CD4-positive, alpha-beta T cell treated with Interferon alpha-2 for 1 hour (primary cell): Measurements from ENCODE around the gene ILKAP.

Experiments
- DNase-seq, 2 donors: peaks; one replicate each; pipeline ENCODE4 v3.0.0-alpha.2; 2020 to 2022

The ILKAP gene

GRCh38 chr2:238149841-238150572 lies 53.5 kb downstream of the ILKAP start:
- DNase-seq, result no peak

- no peak for DNase-seq
These were observed 54.5 kb downstream of the ILKAP start for GRCh38 chr2:238148981-238149380.

GRCh38 chr2:238146884-238147544 lies 56.5 kb downstream of the ILKAP start:
- DNase-seq, result no peak

GRCh38 chr2:238145851-238146250 lies 57.6 kb downstream of the ILKAP start:
- no peak for DNase-seq

- no peak for DNase-seq
These were observed 58.4 kb downstream of the ILKAP start for GRCh38 chr2:238145046-238145445.

- no peak for DNase-seq
These were observed 59.2 kb downstream of the ILKAP start for GRCh38 chr2:238144262-238144661.

GRCh38 chr2:238143239-238143951 lies 60.1 kb downstream of the ILKAP start:
- DNase-seq, result no peak

GRCh38 chr2:238142382-238143205 lies 60.9 kb downstream of the ILKAP start:
- DNase-seq, result no peak

- DNase-seq, result peak in 1 of 2 donors; percentile 20
These were observed 61.8 kb downstream of the ILKAP start for GRCh38 chr2:238141541-238142318.

GRCh38 chr2:238140721-238141540 lies 62.6 kb downstream of the ILKAP start:
- DNase-seq, result no peak

GRCh38 chr2:238140040-238140439 lies 63.5 kb downstream of the ILKAP start:
- DNase-seq, result no peak

GRCh38 chr2:238139196-238140039 lies 64.1 kb downstream of the ILKAP start:
- DNase-seq, result peak in 1 of 2 donors; percentile 30

GRCh38 chr2:238138331-238139195 lies 64.9 kb downstream of the ILKAP start, which contains the start of gene KLHL30:
Gene KLHL30 (plus strand): TSS chr2:238138668. CDS start chr2:238140755, 2,087 bp downstream.
- DNase-seq, result no peak

GRCh38 chr2:238137885-238138284 lies 65.6 kb downstream of the ILKAP start:
- no peak for DNase-seq

GRCh38 chr2:238136820-238137537 lies 66.5 kb downstream of the ILKAP start:
- DNase-seq, result peak in 1 of 2 donors; percentile 67

- no peak for DNase-seq
These were observed 67.8 kb downstream of the ILKAP start for GRCh38 chr2:238135601-238136150.

- no peak for DNase-seq
These were observed 69.1 kb downstream of the ILKAP start for GRCh38 chr2:238134393-238134785.
